ENCODE measurements around the gene TAF1B.

The TAF1B gene

GRCh38 chr2:9808334-9809063 is 34.8 kb upstream of the TAF1B start:
- no peak for DNase-seq

DNA sequence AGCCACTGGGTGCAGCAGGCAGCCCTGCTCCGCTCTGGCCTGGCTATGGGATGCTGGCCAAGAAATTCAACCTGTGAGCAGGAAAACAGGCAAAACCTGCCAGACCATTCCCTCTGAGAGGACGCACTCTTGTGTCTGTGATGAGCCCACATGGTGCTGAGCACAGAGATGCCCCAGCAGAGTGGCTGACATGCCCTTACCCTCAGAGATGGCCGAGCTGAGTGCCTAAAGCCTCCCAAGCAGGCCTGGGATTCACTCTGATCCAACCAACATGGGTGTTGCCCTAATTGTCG is 34.3 kb upstream of the TAF1B start:
- no peak for DNase-seq

- DNase-seq: no peak
Measured at GRCh38 chr2:9809448-9810088, 33.7 kb upstream of the TAF1B start.

- DNase-seq: no peak
Measured at GRCh38 chr2:9811216-9811615, 32.1 kb upstream of the TAF1B start.

- no peak for DNase-seq
Measured at GRCh38 chr2:9811679-9812511, 31.4 kb upstream of the TAF1B start.

GRCh38 chr2:9812945-9813311 is 30.3 kb upstream of the TAF1B start:
- DNase-seq: no peak

- DNase-seq: peak; percentile 77
Measured at GRCh38 chr2:9813312-9814128, 29.8 kb upstream of the TAF1B start.

GRCh38 chr2:9814129-9814868 is 29.0 kb upstream of the TAF1B start:
- DNase-seq: no peak

- DNase-seq: no peak
Measured at GRCh38 chr2:9815076-9815475, 28.2 kb upstream of the TAF1B start.

DNA sequence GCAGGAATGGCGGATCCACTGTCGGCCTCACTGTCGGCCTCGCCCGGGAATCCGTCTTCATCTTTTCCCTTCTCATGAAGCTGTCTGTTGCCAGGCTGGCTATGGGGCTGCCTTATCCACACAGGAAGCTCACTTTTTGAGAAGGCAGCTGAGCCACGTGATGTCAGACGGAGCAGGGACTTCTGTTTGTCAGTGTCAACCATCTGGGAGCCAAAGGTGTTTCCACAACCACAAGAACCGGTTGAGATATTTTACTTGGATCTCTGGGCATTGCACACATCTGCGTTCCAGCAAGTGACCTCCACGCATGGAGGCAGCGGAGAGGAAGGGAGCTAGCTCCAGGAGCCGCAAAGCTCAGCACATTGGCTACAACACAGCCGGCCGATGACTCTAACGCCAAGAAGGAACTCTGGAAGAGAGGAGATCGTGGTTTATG is 27.4 kb upstream of the TAF1B start:
- no peak for DNase-seq

DNA sequence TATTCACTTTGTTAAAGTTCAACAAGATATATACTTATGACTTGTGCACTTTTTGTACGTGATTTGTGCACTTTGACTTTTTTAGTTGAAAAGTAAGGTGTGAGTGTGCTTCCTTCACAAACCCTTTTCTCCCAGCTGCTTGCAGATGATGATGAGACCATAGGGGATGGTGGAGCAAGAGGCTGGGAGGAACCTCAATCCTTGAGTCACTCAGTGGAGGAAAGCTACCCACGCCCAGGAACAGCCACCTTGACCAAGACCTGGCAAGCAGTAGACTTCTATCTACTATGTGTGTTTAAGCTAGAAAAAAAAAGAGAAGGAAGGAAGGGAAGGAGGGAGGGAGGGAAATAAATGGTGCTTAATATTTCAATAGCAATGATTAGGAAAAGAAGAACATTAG is 25.2 kb upstream of the TAF1B start:
- DNase-seq: no peak

GRCh38 chr2:9819551-9819950 is 23.7 kb upstream of the TAF1B start:
- no peak for DNase-seq

DNA sequence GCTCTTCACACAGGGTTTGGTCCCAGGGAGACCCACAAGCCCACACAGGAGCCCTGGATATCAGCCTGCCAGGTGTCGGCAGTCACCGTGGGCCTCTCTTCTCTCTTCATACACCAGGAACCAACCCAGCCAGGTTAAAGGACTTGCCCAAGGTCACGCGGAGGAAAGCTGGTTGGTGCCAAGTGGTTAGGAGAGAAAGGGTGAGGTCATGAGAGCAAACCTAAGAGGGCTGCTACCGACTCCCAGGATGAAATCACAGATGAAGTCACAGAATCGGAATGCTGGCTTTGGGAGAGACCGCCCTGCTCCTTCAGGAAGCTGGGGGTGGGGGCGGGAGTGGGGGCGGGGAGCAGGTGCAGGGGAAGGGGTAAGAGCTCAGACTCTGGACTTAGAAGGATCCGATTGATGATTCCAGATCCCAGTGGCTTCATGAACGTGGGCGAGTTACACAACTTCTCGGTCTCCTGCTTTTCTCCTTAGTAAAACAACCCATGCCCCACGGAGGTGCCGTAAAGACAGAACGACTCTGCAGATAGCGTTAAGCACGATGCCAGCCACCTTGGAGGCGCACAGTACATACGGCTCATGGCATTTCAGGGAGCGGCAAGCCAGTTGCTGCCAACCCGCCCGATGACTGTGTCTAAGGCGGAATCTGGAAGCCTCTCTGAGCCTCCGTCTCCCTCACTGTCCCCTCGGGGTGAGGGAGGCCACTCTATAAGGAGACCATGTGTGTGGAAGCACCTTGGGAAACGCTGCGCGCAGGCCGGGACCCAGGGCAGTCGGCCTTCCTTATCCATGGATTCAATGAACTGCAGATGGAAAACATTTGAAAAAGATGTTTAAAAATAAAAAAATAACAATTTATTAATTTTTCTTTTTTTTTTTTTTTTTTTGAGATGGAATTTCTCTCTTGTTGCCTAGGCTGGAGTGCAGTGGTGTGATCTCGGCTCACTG is 23.0 kb upstream of the TAF1B start:
- DNase-seq: no peak

DNA sequence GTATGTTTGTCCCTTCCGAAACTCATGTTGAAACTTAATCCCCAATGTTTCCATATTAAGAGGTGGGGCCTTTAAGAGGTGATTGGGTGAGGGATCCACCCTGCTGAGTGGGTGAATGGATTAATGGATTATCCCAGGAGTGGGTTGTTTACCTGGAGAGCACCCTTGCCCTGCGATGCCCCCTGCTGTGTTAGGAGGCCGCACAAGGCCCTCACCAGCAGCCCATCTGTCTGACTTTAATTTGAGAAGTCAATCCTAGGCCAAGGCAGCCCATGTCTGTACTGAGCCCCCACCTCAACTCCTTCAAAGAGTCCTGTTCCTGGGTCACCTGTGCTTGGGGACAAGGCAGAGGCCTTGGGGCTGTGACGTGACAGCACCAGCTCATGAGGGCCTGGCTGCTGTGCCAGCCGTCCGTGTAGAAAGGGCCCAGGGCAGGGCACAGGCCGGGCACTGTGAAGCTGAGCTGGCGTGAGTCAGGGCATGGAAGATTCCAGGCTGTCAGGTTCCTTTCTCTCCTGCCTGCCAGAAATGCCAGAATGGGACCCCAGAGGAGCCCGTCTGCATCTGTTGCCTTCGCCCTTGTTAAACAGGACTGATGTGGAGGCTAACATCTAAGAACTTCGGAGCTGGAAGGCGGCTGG is 21.3 kb upstream of the TAF1B start:
- DNase-seq: no peak

- DNase-seq: no peak
Measured at GRCh38 chr2:9824441-9824840, 18.8 kb upstream of the TAF1B start.

GRCh38 chr2:9824956-9825720 is 18.1 kb upstream of the TAF1B start:
- no peak for DNase-seq

DNA sequence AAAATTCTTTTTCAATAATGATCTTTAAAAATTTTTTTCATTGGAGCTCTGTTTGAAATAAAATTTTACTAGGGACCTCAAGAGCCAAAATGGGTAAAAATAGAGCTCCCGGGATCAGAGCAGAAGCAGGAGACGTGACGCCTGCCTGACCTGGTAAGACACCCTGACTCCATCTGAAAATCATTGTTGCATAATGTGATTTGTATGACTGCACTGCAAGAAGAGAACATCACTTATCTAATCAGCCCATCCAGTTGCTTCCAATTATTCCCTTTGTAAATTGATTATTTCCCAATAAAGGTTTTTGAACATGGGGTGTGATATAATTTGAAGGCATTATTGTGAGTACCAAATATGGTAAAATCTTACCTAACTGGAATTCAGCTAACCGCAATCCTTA is 17.1 kb upstream of the TAF1B start:
- DNase-seq: no peak

- no peak for DNase-seq
Measured at GRCh38 chr2:9830685-9831410, 12.4 kb upstream of the TAF1B start.

- no peak for DNase-seq
Measured at GRCh38 chr2:9831670-9832069, 11.6 kb upstream of the TAF1B start.
